K562 (cell line): ENCODE data around the gene GALNT16.

Experiments
- CAMTA2 ChIP-seq: fragments of 250-450 bp; sonication (Bioruptor Pico); conservative IDR thresholded peaks from 2 replicates; pipeline ENCODE4 v1.5.1; 2022
- FOXM1 ChIP-seq, 2 experiments: fragments of 450-650 bp in 1 of 2; sonication (generic) in 1 of 2; formaldehyde crosslinking in 1 of 2; IDR thresholded peaks; 2 replicates each; pipeline versions ENCODE4 v1.6.1 to v1.9.0; 2017 to 2022; ENCODE audit warnings: low read depth in 2 of 2, mild to moderate bottlenecking in 2 of 2, missing genetic modification reagents in 1 of 2, moderate library complexity in 1 of 2
- HDAC6 ChIP-seq: IDR thresholded peaks from 2 replicates; pipeline ENCODE4 v1.6.1; 2012; ENCODE audit warnings: low read depth, mild to moderate bottlenecking, control low read depth, inconsistent platforms, low read length, moderate library complexity
- MYBL2 ChIP-seq, 2 experiments: fragments of 450-650 bp in 1 of 2; sonication (generic) in 1 of 2; formaldehyde crosslinking in 1 of 2; IDR thresholded peaks; 2 replicates each; pipeline versions ENCODE4 v1.6.1 to v1.8.1; 2017 to 2022; ENCODE audit warnings: borderline replicate concordance in 1 of 2, inconsistent platforms in 1 of 2, low read depth in 1 of 2, mild to moderate bottlenecking in 1 of 2, missing genetic modification reagents in 1 of 2, moderate library complexity in 1 of 2
- SMC3 ChIP-seq: conservative IDR thresholded peaks from 2 replicates; pipeline ENCODE4 v1.6.1; 2011; ENCODE audit warnings: low read depth, low read length, improper control_type of control experiment; ENCODE audit not compliant: insufficient read depth
- TEAD4 ChIP-seq, 2 experiments: sonication (generic) in 1 of 2; formaldehyde crosslinking in 1 of 2; IDR thresholded peaks; 2 replicates each; pipeline versions ENCODE4 v1.6.1 to v1.8.0; 2012 to 2022; ENCODE audit warnings: borderline replicate concordance in 1 of 2, inconsistent platforms in 1 of 2, low read length in 1 of 2, mild to moderate bottlenecking in 1 of 2, missing genetic modification reagents in 1 of 2
- ZZZ3 ChIP-seq: fragments of 450-650 bp; IDR thresholded peaks from 2 replicates; pipeline ENCODE4 v1.6.1; 2016; ENCODE audit warnings: antibody characterized with exemption, mild to moderate bottlenecking, moderate library complexity
- TF ChIP-seq, protein P1 (sequence below), 3 experiments: IDR thresholded peaks in 2 of 3; conservative IDR thresholded peaks in 1 of 3; 2 replicates each; pipeline ENCODE4 v1.5.1; 2011 to 2012; ENCODE audit warnings: low read length in 3 of 3, mild to moderate bottlenecking in 3 of 3, control low read depth in 2 of 3, improper control_type of control experiment in 1 of 3, inconsistent platforms in 1 of 3, low read depth in 1 of 3, mixed read lengths in 1 of 3, moderate library complexity in 1 of 3; ENCODE audit not compliant: insufficient read depth in 2 of 3

- TF ChIP-seq FOXM1 (IDR thresholded peaks at IDR 0.05; ENCODE audit: low read depth) (no peak), FOXM1 (CRISPR knock-in tag; IDR thresholded peaks at IDR 0.05; ENCODE audit: low read depth) (no peak), CAMTA2 (CRISPR knock-in tag) (no peak), ZZZ3 (no peak), HDAC6 (no peak), SMC3 (no peak), MYBL2 (IDR thresholded peaks at IDR 0.05; ENCODE audit: low read depth) (no peak), MYBL2 (CRISPR knock-in tag; IDR thresholded peaks at IDR 0.05; ENCODE audit: borderline replicate concordance) (no peak), TEAD4 (IDR thresholded peaks at IDR 0.05; ENCODE audit: low read length) (no peak), TEAD4 (CRISPR knock-in tag; IDR thresholded peaks at IDR 0.05; ENCODE audit: borderline replicate concordance) (no peak)
- TF ChIP-seq, protein P1, sequence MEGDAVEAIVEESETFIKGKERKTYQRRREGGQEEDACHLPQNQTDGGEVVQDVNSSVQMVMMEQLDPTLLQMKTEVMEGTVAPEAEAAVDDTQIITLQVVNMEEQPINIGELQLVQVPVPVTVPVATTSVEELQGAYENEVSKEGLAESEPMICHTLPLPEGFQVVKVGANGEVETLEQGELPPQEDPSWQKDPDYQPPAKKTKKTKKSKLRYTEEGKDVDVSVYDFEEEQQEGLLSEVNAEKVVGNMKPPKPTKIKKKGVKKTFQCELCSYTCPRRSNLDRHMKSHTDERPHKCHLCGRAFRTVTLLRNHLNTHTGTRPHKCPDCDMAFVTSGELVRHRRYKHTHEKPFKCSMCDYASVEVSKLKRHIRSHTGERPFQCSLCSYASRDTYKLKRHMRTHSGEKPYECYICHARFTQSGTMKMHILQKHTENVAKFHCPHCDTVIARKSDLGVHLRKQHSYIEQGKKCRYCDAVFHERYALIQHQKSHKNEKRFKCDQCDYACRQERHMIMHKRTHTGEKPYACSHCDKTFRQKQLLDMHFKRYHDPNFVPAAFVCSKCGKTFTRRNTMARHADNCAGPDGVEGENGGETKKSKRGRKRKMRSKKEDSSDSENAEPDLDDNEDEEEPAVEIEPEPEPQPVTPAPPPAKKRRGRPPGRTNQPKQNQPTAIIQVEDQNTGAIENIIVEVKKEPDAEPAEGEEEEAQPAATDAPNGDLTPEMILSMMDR (IDR thresholded peaks at IDR 0.05 in 2 of 3, conservative IDR thresholded peaks at IDR 0.05 in 1 of 3; ENCODE audit: insufficient read depth in 2 of 3, low read depth in 1 of 3, low read length in 3 of 3), result no peak
These were observed 8.3 kb downstream of the GALNT16 start for GRCh38 chr14:69268223-69268622.
